ENCODE results near the gene CNNM2.
"Not testable (repeated sequence)": the region's sequence is repeated elsewhere in the genome, so short reads cannot be mapped to it uniquely, and the experiment has no call there.

Gene CNNM2

DNA sequence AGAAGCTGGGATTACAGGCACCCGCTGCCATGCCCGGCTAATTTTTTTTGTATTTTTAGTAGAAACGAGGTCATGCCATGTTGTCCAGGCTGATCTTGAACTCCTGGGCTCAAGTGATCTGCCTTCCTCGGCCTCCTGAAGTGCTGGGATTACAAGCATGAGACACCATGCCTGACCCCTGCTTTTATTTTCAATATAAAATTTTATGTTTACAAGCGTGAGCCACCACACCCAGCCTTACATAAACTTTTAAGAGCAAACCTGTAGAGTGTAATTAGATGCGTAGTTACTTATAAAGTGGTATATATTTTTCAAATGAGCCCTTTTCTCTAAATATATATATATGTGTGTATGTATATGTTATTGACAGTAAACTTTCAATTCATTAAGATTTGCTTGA is 8.7 kb downstream of the CNNM2 start:
- DNase-seq (ENCODE audit: low spot score), result no peak

DNA sequence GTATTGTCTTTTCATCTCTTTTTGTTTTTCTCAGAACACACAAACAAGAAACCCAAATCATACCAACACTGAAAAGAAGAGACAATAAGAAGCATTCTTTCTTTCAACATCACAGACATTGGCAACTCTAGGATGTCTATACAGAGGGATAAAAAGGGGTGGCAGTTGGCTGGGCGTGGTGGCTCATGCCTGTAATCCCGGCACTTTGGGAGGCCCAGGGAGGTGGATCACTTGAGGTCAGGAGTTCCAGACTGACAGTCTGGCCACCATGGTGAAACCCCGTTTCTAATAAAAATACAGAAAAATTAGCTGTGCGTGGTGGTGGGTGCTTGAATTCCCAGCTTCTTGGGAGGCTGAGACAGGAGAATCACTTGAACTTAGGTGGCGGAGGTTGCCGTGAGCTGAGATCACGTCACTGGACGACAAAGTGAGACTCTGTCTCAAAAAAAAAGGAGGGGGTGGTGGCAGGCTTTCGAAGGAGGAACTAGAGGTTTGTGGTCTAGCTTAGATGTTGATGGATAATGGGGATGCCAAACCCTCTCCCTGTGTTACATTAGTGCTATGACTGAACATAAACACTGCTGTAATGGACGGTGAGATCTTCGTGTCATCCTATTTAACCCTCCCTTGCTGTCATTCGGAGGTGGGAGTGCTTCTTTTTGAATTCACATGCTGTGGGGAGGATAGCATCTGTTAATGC is 9.4 kb downstream of the CNNM2 start:
- no peak for DNase-seq (ENCODE audit: low spot score)

DNA sequence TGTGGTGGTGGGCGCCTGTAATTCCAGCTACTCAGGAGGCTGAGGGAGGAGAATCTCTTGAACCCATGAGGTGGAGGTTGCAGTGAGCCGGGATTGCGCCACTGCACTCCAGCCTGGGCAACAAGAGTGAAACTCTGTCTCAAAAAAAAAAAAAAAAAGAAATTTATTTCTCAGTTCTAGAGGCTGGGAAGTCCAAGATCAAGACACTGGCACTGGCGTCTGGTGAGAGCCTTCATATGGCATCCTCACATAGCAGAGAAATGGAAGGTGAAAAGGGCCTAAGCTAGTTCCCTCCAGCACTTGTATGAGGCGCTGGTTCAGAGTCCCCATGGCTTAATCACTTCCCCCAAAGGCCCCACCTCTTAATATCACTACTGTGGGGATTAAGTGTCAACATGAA is 10.3 kb downstream of the CNNM2 start:
- not testable (repeated sequence) for DNase-seq (ENCODE audit: low spot score)

DNA sequence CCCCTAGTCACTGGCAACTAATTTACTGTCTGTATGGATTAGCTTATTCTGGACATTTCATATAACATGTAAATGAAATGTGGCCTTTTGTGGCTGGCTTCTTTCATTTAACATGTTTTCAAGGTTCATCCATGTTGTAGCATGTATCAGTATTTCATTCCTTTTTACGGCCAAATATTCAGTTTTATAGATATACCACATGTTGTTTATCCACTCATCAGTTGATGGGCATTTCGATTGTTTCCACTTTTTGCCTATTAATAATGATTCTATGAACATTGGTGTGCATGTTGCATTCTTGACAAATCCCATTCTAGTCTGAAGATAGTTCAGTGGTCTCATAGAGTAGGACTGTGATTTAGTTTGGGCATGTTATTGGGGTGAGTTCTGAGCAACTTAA is 12.6 kb downstream of the CNNM2 start:
- no peak for DNase-seq (ENCODE audit: low spot score)

DNA sequence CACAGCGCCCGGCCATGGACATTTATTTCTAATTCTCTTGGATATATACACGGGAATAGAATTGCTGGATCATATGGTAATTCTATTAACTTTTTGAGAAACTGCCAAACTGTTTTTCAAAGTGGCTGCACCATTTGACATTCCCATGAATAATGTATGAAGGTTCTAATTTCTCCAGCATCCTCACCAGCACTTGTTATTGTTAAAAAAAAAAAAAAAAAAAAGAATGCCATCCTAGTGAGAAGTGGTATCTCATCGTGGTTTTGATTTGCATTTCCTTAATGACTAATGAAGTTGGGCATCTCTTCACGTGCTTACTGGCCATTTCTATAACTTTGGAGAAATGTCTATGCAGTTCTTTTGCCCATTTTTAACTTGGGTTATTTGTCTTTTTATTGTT is 13.5 kb downstream of the CNNM2 start:
- no peak for DNase-seq (ENCODE audit: low spot score)

DNA sequence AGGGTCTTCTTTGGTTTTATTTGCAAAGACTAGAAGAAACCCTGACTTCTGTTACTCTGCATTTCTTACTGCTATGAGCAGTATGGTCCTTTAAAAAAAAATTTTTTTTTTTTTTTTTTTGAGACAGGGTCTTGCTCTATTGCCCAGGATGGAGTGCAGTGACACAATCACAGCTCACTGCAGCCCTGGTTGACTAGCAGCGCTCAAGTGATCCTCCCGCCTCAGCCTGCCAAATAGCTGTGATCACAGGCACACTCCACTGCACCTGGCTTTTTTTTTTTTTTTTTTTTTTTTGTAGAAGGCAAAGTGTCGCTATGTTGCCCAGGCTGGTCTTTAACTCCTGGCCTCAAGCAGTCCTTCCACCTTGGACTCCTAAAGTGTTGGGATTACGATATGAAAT is 17.4 kb downstream of the CNNM2 start:
- DNase-seq (ENCODE audit: low spot score), result no peak

DNA sequence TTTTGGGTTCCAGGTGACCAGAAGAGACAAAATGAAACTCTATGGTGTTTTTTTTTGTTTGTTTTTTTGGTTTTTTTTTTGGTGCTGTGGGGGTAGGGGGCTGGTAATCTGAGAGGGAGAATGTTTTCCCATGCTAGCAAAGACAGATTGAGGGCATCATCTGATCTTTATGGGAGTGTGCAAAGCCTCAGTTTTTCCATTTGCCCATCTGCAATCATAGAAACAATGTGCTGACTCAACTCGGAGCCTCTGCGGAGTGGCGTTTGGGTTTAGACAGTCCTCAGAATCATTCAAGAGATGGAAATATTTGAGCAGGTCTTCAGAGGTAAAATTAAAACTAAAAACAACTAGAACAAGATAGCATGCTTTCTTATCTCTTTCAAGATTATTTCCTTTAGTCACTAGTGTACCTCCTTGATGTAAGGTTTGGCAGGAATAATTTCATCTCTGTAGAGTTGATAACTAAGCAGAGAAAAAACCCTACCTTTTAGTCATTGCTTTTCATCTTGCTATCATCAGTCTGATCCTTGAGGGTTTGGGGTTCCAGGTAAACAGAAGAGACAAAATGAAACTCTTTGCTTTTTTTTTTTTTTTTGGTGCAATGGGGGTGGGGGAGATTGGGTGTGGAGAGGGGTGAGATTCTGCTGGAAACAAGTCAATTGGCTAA is 18.0 kb downstream of the CNNM2 start:
- DNase-seq (ENCODE audit: low spot score), result no peak

DNA sequence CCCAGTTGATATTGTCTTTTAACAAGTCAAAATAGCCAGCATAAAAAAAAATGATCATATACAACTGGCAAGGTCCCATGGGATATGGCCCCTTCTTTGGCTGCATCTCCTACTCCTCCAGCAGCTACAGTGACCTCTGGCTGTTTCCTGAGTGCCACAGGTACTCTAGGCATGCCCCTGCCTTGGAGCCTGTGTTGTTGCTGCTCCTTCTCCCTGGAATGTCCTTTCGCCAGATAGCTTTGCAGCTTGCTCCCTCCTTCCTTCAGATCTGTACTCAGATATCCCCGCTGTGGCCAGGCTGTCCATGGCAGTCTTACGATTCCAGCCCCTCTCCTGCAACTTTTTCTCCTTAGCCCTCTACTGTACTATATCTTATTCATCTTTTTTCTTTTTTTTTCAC is 23.3 kb downstream of the CNNM2 start:
- DNase-seq (ENCODE audit: low spot score), result no peak

DNA sequence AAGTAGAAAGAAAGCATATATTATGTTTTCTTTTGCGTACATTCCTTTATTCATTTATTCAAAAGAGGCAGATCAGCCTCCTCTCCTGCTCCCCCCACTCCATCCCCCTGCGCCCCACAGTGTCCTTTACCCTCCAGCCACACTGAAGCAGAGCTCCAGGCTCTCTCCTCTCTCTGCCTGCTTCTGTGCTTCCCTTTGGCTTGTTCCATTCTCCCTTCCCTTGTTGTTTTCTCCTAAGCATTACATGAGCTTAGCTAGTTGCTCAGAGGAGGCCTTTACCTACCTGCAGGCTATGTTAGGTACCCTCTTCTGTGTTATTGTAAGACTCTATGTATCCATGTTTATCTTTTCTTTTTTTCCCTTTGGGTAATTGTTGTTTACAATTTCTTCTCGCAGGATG is 27.4 kb downstream of the CNNM2 start:
- DNase-seq (ENCODE audit: low spot score), result no peak

DNA sequence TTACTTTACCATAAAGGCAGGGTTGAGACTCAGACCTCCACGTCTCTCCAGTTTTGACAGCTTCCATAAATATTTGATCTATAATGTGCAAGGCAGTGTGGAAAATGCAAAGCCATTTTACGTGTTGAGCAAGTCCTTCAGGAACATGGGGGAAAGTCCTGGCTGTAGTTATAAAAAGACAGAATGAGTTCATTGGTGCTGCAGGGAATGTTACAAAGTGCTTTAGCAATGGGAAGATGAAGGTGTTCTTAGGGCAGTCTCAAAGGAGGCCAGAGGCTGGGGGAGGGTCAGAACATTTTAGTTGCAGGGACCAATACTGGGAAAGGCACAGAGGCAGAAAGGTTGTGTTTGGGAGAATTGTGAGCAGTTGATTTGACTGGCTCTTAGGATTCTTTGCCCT is 27.9 kb downstream of the CNNM2 start:
- no peak for DNase-seq (ENCODE audit: low spot score)

DNA sequence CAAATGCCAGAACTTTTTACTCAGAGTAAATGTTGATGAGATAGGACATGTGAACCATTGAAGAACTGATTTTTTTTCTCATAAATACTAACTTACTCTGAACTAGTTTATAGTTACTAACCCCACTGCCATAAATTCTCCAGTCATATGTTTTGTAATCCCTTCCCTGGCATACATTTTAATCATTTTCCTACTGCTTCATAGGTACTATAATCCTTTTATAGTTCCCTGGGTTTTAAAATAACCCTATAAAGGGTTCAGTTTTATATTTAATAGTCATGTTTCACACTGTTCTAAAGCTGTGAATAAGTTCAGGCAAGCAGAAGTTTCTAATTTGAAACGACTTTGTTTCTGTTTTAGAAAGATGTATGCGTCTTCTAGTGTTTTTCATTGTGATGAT is 28.9 kb downstream of the CNNM2 start:
- DNase-seq (ENCODE audit: low spot score), result no peak

DNA sequence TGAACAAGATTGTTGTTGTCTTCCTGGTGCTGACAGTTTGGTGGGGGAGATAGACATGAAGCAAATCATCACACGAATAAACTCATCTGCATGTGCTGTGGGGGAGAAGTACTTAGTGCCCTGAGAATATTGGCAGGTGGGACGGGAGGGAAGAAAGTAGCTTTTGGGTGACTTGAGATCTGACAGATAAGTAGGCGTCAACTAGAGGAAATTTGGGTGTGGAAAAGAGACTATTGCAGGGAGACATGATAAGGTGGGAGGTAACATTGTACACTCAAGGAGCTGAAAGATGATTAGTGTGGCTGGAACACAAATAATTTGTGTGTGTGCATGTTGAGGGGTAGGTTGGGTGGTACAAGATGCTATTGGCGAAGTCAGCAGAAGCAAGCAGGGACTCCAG is 30.1 kb downstream of the CNNM2 start:
- no peak for DNase-seq (ENCODE audit: low spot score)

DNA sequence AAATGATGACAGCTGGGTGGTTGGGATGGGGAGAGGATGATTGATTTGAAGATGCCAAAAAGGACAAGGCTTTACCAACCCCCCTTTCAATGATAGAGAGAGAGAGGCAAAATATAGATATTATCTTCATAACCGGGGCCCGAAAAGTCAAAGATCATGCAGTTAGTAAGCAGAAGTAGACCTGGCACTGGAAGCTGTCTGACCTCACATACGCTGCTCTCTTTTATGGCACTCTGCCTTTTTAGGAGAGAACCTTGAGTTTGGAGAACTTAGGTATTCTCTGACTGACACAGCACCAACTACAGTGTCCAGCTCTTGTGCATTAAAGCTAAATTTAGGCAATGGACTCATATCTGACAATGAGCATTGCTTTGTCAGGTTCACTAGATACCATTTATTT is 30.7 kb downstream of the CNNM2 start:
- no peak for DNase-seq (ENCODE audit: low spot score)

DNA sequence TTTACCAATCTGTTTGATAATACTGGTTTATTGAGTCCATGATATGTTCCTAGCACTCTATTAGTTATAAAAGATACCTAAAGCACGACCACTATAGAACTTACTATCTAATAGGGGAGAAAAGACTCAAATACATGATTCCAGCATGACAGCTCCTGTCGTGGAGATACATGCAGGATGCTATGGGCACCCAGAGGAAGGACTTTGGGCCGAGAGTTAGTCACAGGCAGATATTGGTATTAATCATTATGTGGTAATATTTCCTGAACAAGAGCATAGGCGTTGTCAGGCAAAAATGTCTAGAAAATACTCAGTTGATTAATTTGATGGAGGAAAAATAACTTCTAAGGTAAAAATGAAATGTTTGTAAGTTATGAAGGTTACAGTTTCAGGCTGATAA is 31.8 kb downstream of the CNNM2 start:
- no peak for DNase-seq (ENCODE audit: low spot score)

DNA sequence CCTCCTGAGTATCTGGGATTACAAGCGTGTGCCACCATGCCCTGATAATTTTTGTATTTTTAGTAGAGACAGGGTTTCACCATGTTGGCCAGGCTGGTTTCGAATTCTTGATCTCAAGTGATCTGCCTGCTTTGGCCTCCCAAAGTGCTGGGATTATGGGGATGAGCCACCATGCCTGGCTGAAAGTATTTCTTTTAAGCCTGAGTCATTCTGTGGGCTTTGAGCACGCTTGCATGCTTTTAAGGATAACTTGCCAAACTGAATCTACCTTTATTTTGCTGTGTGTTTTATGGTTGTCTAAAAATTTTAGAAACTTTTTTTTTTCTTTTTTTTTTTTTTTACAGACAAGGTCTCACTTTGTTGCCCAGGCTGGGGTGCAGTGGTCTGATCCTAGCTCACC is 33.2 kb downstream of the CNNM2 start:
- no peak for DNase-seq (ENCODE audit: low spot score)

DNA sequence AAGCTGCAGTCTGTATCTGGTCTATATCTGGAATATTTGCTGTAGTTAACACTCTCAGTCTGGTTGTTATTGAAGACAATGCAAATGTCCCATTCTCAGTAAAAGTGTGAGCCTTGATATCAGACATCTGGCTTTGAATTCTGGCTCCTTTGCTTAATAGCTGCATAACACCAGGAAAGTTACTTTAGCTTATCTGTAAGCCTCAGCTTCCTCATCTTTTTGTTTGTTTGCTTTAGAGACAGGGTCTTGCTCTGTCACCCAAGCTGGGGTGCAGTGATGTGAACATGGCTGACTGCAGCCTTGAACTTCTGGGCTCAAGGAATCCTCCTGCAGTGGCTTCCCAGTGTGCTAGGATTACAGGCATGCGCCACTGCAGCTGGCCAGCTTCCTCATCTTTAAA is 41.3 kb downstream of the CNNM2 start:
- no peak for DNase-seq (ENCODE audit: low spot score)

DNA sequence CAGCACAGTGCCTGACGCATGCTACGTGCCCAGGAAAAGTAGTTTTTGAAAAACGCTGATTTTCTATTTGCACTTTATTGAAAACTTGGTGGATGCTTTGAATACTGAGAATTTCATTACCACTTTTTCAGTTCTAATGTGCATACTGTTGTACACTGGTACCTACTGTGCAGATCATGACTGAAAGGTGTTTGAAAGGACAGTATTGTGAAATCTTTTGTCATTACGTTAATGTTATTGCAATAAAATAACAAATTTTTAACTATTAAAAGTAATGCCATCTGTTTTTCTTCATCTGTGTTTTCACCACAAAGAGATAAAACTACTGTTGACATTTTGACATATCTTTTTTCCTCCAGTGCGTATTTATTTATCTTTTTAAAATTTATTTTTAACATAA is 42.1 kb downstream of the CNNM2 start:
- DNase-seq (ENCODE audit: low spot score), result no peak

DNA sequence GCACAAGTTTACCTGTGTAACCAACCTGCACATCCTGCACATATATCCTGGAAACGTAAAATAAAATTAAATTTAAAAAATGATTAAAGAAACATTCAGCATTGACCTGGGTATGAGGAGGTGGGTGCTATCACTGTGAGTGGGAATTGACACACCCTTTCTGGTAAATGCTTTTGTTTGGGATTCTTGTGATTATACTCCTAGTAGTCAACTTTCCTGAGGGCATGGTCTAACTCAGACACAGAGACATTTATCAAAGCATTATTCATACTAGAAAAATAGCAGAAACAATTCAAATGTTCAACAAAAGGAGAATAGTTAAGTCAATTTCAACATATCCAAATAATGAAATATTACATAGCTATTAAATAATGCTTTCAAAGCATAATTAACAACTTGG is 44.2 kb downstream of the CNNM2 start:
- no peak for DNase-seq (ENCODE audit: low spot score)

DNA sequence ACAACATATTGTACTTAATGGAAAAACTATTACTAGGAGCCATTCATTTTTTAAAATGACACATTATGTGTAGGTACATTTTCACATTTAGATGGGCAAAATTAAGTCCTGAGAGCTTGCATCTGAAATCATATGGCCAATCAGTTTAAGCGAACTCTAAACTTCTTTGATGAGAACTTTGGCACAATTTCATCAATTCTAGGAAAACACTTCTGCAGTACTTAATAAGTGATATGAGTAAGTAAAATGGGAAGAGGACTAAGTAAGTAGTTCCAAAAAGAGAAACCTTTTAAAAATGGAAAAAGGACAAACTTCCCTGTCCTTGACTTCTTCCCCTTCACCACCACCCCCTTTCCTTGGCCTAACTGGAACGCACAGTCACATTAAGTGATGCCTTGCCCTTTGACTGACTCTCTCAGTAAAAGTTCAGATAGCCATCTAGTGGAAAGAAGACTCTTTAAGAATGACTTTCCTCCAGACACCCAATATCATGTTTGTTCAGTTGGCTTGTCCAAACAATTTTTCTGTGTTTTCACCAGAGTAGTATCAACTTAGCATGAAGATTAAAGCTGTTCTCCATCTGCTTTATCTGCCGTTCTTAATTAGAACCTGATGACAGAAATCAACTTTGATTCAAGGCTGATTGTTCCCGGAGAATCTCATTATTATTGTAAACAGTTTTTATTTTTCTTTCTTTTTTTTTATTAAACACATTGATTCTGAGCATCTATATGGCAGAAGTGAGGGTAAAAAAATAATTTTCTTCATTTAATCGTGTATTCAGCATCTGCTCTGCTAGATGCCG is 45.1 kb downstream of the CNNM2 start:
- peak; percentile 20 for DNase-seq (ENCODE audit: low spot score)

DNA sequence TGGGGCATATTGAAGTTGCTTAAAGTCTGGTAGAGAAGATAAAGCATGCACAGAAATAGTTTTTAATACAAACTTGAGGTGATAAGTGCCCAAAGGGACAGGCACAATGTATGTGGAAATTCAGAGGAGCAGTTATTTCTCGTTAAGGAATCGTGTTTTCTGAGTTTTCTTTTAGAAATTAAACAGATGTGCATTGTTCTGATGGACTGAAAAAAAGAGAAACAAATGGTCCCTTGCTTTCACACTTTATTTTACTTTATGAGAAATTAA is 45.6 kb downstream of the CNNM2 start:
- DNase-seq (ENCODE audit: low spot score), result no peak

DNA sequence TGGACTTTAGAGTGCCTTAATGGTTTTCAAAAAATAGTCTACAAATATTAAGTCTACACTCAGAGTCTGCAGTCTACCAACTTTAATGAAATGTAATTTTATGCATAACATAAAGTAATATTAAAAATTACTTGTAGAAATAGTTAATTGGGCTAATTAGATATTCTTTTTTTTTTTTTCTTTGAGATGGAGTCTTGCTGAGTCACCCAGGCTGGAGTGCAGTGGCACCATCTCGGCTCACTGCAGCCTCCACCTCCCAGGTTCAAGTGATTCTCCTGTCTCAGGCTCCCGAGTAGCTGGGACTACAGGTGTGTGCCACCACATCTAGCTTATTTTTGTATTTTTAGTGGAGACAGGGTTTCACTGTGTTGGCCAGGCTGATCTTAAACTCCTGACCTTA is 46.0 kb downstream of the CNNM2 start:
- not testable (repeated sequence) for DNase-seq (ENCODE audit: low spot score)

DNA sequence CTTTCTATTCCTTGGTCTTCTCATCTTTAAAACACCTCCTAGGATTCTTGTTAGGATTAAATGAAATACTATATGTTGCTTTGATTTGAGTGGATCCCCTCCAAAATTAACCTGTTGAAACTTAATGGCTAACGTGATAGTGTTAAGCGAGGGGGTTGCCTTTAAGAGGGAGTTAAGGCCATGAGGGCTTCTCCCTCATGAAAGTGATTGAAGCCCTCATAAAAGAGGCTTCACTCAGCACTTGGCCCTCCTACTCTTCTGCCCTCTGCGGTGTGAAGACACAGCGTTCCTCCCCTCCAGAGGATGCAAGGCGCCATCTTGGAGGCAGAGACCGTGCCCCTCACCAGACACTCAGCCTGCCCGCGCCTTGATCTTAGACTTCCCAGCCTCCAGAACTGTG is 46.6 kb downstream of the CNNM2 start:
- DNase-seq (ENCODE audit: low spot score), result no peak

DNA sequence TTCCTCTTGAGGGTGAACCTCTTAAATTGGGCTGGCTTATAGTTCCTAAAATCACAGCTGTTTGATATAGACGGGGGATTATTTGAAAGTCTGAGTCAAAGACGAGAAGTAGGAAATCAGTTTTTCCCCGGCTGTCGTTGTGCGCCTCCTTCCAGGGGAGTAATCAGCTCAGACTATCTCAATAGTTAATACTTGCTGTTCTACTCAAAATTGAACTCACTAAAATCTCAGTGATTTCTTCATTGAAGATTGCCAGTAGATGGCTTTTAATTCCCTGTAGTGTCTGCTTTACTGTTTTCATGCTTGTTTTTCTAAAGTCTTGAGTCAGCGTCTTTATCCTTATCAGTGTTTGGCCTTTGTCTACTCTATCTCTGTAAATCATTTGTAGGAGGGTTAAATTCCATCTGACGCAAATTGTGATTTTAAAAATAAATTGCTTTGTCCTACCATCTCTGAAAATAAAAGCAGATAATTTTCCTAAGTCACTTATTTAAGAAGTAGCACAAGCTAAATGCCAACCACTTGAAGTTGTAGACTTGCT is 47.3 kb downstream of the CNNM2 start:
- no peak for DNase-seq (ENCODE audit: low spot score)
